ENCODE measurements around the gene IVD.

DNA sequence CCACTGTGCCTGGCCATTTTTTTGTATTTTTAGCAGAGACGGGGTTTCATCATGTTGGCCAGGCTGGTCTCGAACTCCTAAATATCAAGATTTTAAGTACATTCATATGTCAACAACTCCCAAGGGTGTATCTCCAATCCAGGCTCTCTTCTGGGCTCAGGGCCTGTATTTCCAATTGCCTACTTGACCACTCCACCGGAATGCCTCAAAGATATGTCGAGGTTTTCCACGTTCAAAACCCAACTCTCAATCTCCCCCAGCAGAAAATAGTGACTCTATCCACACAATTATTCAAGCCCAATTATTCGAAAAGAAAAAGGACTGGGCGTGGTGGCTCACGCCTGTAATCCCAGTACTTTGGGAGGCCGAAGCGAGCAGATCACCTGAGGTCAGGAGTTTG lies 25.0 kb upstream of the IVD start:
- no peak for TF ChIP-seq SIN3A (conservative IDR thresholded peaks at IDR 0.05 in 1 of 2, IDR thresholded peaks at IDR 0.05 in 1 of 2; ENCODE audit: low read depth in 1 of 2, low read length in 2 of 2)
- no peak for TF ChIP-seq CHD1 (IDR thresholded peaks at IDR 0.05; ENCODE audit: low read depth, low read length)
